K562 (cell line): ENCODE results near the gene SLC29A4. TPM values are rescaled to one million over a fixed set of nuclear protein-coding genes. Genes with fewer than 3 reads are reported as not detected.

Experiments used
- ATAC-seq: fragments of 200-7000 bp; cut with Tn5 transposase; 3 replicates; pipeline ENCODE4 v1.9.1; 2020; ENCODE audit warnings: moderate library complexity
- BruUV-seq: library from RNA; stranded (reverse); fragments of 400-500 nt; replicated peaks from 2 replicates; lab custom pipeline; 2021; lab: Mats Ljungman, UMichigan
- CTCF ChIA-PET: fragments of 300-600 bp; formaldehyde crosslinking; extraction: SDS; loops from one replicate; lab custom pipeline; 2021; ENCODE audit warnings: low intra/inter-chr PET ratio; lab: Yijun Ruan, JAX
- POLR2A ChIA-PET: fragments of 300-600, 350-650 bp; sonication (Branson Sonifier 250); formaldehyde crosslinking; extraction: SDS; loops from one replicate; lab custom pipeline; 2021; ENCODE audit warnings: antibody characterized with exemption, inconsistent platforms; lab: Yijun Ruan, JAX
- DNase-seq, 4 experiments: peaks; one replicate each; pipeline versions ENCODE4 v3.0.0 to v3.0.0-alpha.2; 2011 to 2018; ENCODE audit warnings: low spot score in 3 of 4, mixed read lengths in 3 of 4; ENCODE audit errors: extremely low read depth in 1 of 4
- FAIRE-seq: peaks from 2 replicates; lab custom pipeline; 2011; peaks lifted over from hg19 to GRCh38; lab: Jason Lieb, UNC
- H2AFZ ChIP-seq: 2 replicates; pipeline ENCODE4 v1.6.0; 2011; ENCODE audit warnings: low read depth, low read length, control low read depth, inconsistent platforms
- H3K27ac ChIP-seq: fragments of 200-600 bp; 3 replicates; pipeline ENCODE4 v1.8.0; 2011; ENCODE audit warnings: low read depth, mild to moderate bottlenecking, control low read depth, inconsistent platforms, low read length, moderate library complexity, mixed read lengths; ENCODE audit errors: extremely low read depth
- H3K27me3 ChIP-seq, 2 experiments: fragments of 300-600 bp in 1 of 2; 2 replicates in 1 of 2; 3 replicates in 1 of 2; pipeline versions ENCODE4 v1.6.0 to v1.8.0; 2011; ENCODE audit warnings: inconsistent platforms in 2 of 2, low read length in 2 of 2, mild to moderate bottlenecking in 1 of 2, mixed read lengths in 1 of 2, moderate library complexity in 1 of 2; ENCODE audit not compliant: control insufficient read depth in 2 of 2, insufficient read depth in 2 of 2
- H3K36me3 ChIP-seq: fragments of 300-600 bp; 3 replicates; pipeline ENCODE4 v1.8.0; 2011; ENCODE audit warnings: mild to moderate bottlenecking, low read length, inconsistent platforms; ENCODE audit not compliant: control insufficient read depth, insufficient read depth
- H3K4me1 ChIP-seq, 2 experiments: fragments of 200-600 bp in 1 of 2; replicated peaks in 1 of 2; 2 replicates in 1 of 2; 3 replicates in 1 of 2; pipeline versions ENCODE4 v1.5.1 to v1.8.0; 2011; ENCODE audit warnings: inconsistent platforms in 2 of 2, low read length in 2 of 2, mild to moderate bottlenecking in 1 of 2, mixed read lengths in 1 of 2, moderate library complexity in 1 of 2; ENCODE audit not compliant: control insufficient read depth in 2 of 2, insufficient read depth in 2 of 2
- H3K4me2 ChIP-seq: 2 replicates; pipeline ENCODE4 v1.6.1; 2011; ENCODE audit warnings: low read length, control low read depth, inconsistent platforms, mixed read lengths; ENCODE audit not compliant: insufficient read depth
- H3K4me3 ChIP-seq: fragments of 200-600 bp; sonication (generic), shearing (Covaris generic); 2 replicates; pipeline ENCODE4 v1.5.1; 2016; ENCODE audit warnings: control low read depth, inconsistent platforms
- H3K79me2 ChIP-seq: fragments of 200-600 bp; 3 replicates; pipeline ENCODE4 v1.8.0; 2011; ENCODE audit warnings: low read length, inconsistent platforms; ENCODE audit not compliant: control insufficient read depth, insufficient read depth
- H3K9ac ChIP-seq, 2 experiments: 2 replicates each; pipeline versions ENCODE4 v1.6.0 to v1.6.1; 2011; ENCODE audit warnings: low read depth in 2 of 2, low read length in 2 of 2, control low read depth in 1 of 2, inconsistent platforms in 1 of 2, mild to moderate bottlenecking in 1 of 2, mixed read lengths in 1 of 2; ENCODE audit not compliant: insufficient read depth in 1 of 2
- H3K9me1 ChIP-seq: one replicate; pipeline ENCODE4 v1.6.0; 2011; ENCODE audit warnings: inconsistent platforms, mild to moderate bottlenecking, low read length, moderate library complexity; ENCODE audit not compliant: control insufficient read depth, insufficient read depth
- H3K9me3 ChIP-seq: replicated peaks from 2 replicates; pipeline ENCODE4 v1.5.1; 2011; ENCODE audit warnings: low read depth, low read length, inconsistent platforms; ENCODE audit not compliant: control insufficient read depth, insufficient read depth
- H4K20me1 ChIP-seq: replicated peaks from 2 replicates; pipeline ENCODE4 v1.6.1; 2011; ENCODE audit warnings: low read length, inconsistent platforms, mixed read lengths; ENCODE audit not compliant: control insufficient read depth, insufficient read depth
- ATF7 ChIP-seq: fragments of 450-650 bp; IDR thresholded peaks from 2 replicates; pipeline ENCODE4 v1.7.1; 2014; ENCODE audit warnings: mild to moderate bottlenecking, moderate library complexity
- DNMT1 ChIP-seq: fragments of 450-650 bp; IDR thresholded peaks from 2 replicates; pipeline ENCODE4 v1.6.1; 2016; ENCODE audit warnings: antibody characterized with exemption, mild to moderate bottlenecking
- HDAC3 ChIP-seq: fragments of 450-650 bp; IDR thresholded peaks from 2 replicates; pipeline ENCODE4 v1.6.1; 2018; ENCODE audit warnings: borderline replicate concordance, mild to moderate bottlenecking, moderate library complexity; ENCODE audit not compliant: partially characterized antibody
- NR3C1 ChIP-seq: sonication (generic); formaldehyde crosslinking; IDR thresholded peaks from 2 replicates; pipeline ENCODE4 v1.8.1; 2022; ENCODE audit warnings: missing genetic modification reagents
- POLR2G ChIP-seq: fragments of 200-400 bp; formaldehyde crosslinking; IDR thresholded peaks from 2 replicates; pipeline ENCODE4 v1.6.1; 2017; ENCODE audit warnings: low read depth, mild to moderate bottlenecking, antibody characterized with exemption, low read length, moderate library complexity
- RBM22 ChIP-seq: fragments of 200-400 bp; formaldehyde crosslinking; IDR thresholded peaks from 2 replicates; pipeline ENCODE4 v1.6.1; 2018; ENCODE audit warnings: low read length, low read depth; ENCODE audit not compliant: poor library complexity, severe bottlenecking
- SAP30 ChIP-seq: fragments of 200-600 bp; sonication (generic); IDR thresholded peaks from 2 replicates; pipeline ENCODE4 v1.6.1; 2012; ENCODE audit warnings: borderline replicate concordance, low read depth, mild to moderate bottlenecking, moderate library complexity, low read length, control low read depth, inconsistent platforms; ENCODE audit not compliant: insufficient read depth, poor library complexity, severe bottlenecking
- TRIM25 ChIP-seq: fragments of 450-650 bp; IDR thresholded peaks from 2 replicates; pipeline ENCODE4 v1.7.0; 2016; ENCODE audit warnings: borderline replicate concordance
- ZNF707 ChIP-seq: fragments of 250-450 bp; sonication (Bioruptor Pico); conservative IDR thresholded peaks from 2 replicates; pipeline ENCODE4 v1.8.0; 2022; ENCODE audit warnings: inconsistent platforms, mild to moderate bottlenecking, moderate library complexity
- ZNF766 ChIP-seq: fragments of 200-800 bp; sonication (Bioruptor generic); conservative IDR thresholded peaks from 2 replicates; pipeline ENCODE4 v1.6.1; 2016; ENCODE audit warnings: missing genetic modification characterization, missing compliant biosample characterization
- WGBS: fragments of 100-300 bp; shearing (Covaris generic); methylation state at CpG from one replicate; pipeline ENCODE4 v1.1.6; 2016; ENCODE audit warnings: low coverage, mixed read lengths; ENCODE audit not compliant: insufficient coverage; ENCODE audit errors: missing lambda C conversion rate; 5-methylcytosine and 5-hydroxymethylcytosine counted together
- in situ Hi-C: fragments of 300-500 bp; cut with MboI; formaldehyde crosslinking; loops from 4 replicates; pipeline ENCODE4 v1.15.0; 2018; ENCODE audit warnings: inconsistent platforms, mixed read lengths
- intact Hi-C: fragments of 100-400 bp; cut with micrococcal nuclease; formaldehyde crosslinking; loops from 2 replicates; pipeline ENCODE4 v1.14.2; 2022
- polyA plus RNA-seq, 8 experiments: library from polyadenylated mRNA; depleted of rRNA in 4 of 8; stranded (reverse) in 5 of 8; unstranded in 3 of 8; fragments of >200 nt; fragmentation: Nextera tagmentation in 2 of 8; fragmentation: Illumina TruSeq in 1 of 8; extraction: Ambion mirVana in 2 of 8; extraction: Trizol in 1 of 8; gene quantifications; 2 replicates each; pipeline versions ENCODE4 v1.2.1 to v1.2.3, GENCODE V29; 2011 to 2014; ENCODE audit warnings: inconsistent platforms in 1 of 8, missing spikeins in 1 of 8
- total RNA-seq, 7 experiments: library from RNA; depleted of rRNA in 6 of 7; stranded (reverse); fragments of >200 nt in 6 of 7; fragmentation: Illumina TruSeq in 2 of 7; extraction: Trizol in 2 of 7; gene quantifications; 2 replicates each; pipeline versions ENCODE4 v1.2.1 to v1.2.3, GENCODE V29; 2011 to 2021; ENCODE audit warnings: low replicate concordance in 1 of 7
- TF ChIP-seq, protein P1 (sequence below): fragments of 450-650 bp; formaldehyde crosslinking; IDR thresholded peaks from 2 replicates; pipeline ENCODE4 v1.4.0; 2020; ENCODE audit warnings: mild to moderate bottlenecking, mixed read lengths

Gene SLC29A4
- total and polyA plus RNA-seq, 9 of the 15 experiments (the other 6 are each of a cell fraction or from before 2014, with no cell fraction given): 0.01 to 1.2 (median 0.37) TPM

- Histone ChIP-seq H3K27me3 (no peaks in the 10 kb centered on the region), H3K4me1 (no peaks in the 10 kb centered on the region), H3K4me2 (no peak overlapping the region), H3K9me3 (no peaks in the 10 kb centered on the region; the same call in 1 of the 2 replicates), H2AFZ (no peak overlapping the region), H4K20me1 (no peaks in the 10 kb centered on the region), H3K4me3 (no peak overlapping the region), H3K79me2 (no peaks in the 10 kb centered on the region), H3K27ac (no peak overlapping the region), H3K9me1 (no peaks in the 10 kb centered on the region), H3K9ac (no peak overlapping the region), H3K36me3 (peaks cover 11% of the 10 kb centered on the region; the same call in 2 of the 3 replicates)
- CTCF ChIA-PET: no interaction called here
- ATAC-seq: no peak
- in situ Hi-C loops (no loop called here), intact Hi-C loops (no loop called here)
- no peak for DNase-seq
- no peak for FAIRE-seq
- WGBS: 88% methylated on average over 15 of the region's 19 CpGs
- no TSS peak for BruUV-seq
- TF ChIP-seq SAP30 (no peak), RBM22 (peak; percentile 73), POLR2G (peak; percentile 61)
- POLR2A ChIA-PET: no interaction called here
Observed at GRCh38 chr7:5314864-5315263, 32.1 kb downstream of the SLC29A4 start.

GRCh38 chr7:5315761-5316160, 33.0 kb downstream of the SLC29A4 start:
- WGBS: 93% methylated on average over 12 of the region's 14 CpGs
- Histone ChIP-seq H4K20me1 (no peaks in the 10 kb centered on the region), H3K4me2 (no peak overlapping the region), H3K79me2 (no peaks in the 10 kb centered on the region), H3K9ac (no peak overlapping the region; a peak in 1 of 4 replicates), H3K27ac (no peak overlapping the region), H3K9me3 (no peaks in the 10 kb centered on the region; the same call in 1 of the 2 replicates), H3K9me1 (no peaks in the 10 kb centered on the region), H3K27me3 (no peaks in the 10 kb centered on the region), H3K36me3 (peaks cover 9% of the 10 kb centered on the region; the same call in 2 of the 3 replicates), H3K4me3 (no peak overlapping the region), H3K4me1 (no peaks in the 10 kb centered on the region), H2AFZ (no peak overlapping the region)
- ChIA-PET POLR2A (no interaction called here), CTCF (no interaction called here)
- in situ Hi-C loops: no loop called here
- intact Hi-C loops: no loop called here
- DNase-seq: no peak
- FAIRE-seq: no peak
- ATAC-seq: no peak
- no TSS peak for BruUV-seq
- no peak for TF ChIP-seq HDAC3
- TF ChIP-seq DNMT1: no peak
- no peak for TF ChIP-seq ZNF766
- TF ChIP-seq ATF7: no peak
- TF ChIP-seq, protein P1, sequence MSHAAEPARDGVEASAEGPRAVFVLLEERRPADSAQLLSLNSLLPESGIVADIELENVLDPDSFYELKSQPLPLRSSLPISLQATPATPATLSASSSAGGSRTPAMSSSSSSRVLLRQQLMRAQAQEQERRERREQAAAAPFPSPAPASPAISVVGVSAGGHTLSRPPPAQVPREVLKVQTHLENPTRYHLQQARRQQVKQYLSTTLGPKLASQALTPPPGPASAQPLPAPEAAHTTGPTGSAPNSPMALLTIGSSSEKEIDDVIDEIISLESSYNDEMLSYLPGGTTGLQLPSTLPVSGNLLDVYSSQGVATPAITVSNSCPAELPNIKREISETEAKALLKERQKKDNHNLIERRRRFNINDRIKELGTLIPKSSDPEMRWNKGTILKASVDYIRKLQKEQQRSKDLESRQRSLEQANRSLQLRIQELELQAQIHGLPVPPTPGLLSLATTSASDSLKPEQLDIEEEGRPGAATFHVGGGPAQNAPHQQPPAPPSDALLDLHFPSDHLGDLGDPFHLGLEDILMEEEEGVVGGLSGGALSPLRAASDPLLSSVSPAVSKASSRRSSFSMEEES (CRISPR knock-in tag): no peak
- TF ChIP-seq ZNF707 (CRISPR knock-in tag): no peak
- TF ChIP-seq NR3C1 (CRISPR knock-in tag): no peak
- TF ChIP-seq TRIM25: no peak
